ENCODE results near the gene MED27.

DNA sequence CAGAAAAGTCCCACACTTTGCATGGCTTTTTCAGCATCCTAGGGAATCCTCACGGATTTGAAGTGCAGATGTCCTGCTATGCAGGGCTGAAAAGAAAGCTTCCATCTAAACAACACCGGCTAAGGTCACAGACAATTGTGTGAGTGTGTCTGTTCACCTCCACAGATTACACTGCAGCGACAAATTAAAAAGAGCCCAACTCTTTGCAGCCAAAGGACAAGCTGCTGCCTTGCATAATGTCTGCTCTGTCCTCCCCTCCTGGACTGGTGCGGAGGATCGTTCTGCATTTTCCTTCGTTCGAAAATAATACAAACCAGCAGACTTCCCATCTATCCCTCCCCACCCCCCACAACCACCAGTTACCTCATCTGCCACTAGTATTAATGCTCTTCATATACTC, 169.1 kb downstream of the MED27 start:
- TF ChIP-seq, protein P1, sequence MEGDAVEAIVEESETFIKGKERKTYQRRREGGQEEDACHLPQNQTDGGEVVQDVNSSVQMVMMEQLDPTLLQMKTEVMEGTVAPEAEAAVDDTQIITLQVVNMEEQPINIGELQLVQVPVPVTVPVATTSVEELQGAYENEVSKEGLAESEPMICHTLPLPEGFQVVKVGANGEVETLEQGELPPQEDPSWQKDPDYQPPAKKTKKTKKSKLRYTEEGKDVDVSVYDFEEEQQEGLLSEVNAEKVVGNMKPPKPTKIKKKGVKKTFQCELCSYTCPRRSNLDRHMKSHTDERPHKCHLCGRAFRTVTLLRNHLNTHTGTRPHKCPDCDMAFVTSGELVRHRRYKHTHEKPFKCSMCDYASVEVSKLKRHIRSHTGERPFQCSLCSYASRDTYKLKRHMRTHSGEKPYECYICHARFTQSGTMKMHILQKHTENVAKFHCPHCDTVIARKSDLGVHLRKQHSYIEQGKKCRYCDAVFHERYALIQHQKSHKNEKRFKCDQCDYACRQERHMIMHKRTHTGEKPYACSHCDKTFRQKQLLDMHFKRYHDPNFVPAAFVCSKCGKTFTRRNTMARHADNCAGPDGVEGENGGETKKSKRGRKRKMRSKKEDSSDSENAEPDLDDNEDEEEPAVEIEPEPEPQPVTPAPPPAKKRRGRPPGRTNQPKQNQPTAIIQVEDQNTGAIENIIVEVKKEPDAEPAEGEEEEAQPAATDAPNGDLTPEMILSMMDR (IDR thresholded peaks at IDR 0.05): no peak
- no peak for TF ChIP-seq POLR2AphosphoS5 (IDR thresholded peaks at IDR 0.05)
- TF ChIP-seq POLR2A (IDR thresholded peaks at IDR 0.05): no peak
- TF ChIP-seq EP300 (IDR thresholded peaks at IDR 0.05): no peak

All from sigmoid colon (tissue), 4 donors.